HepG2 (cell line): ENCODE data around the gene MAP3K8. TPM values are rescaled to one million over a fixed set of nuclear protein-coding genes. Genes with fewer than 3 reads are reported as not detected.

Experiments
- ATAC-seq: fragments of 200-7000 bp; cut with Tn5 transposase; 3 replicates; pipeline ENCODE4 v1.9.1; 2020; ENCODE audit warnings: mild to moderate bottlenecking, moderate library complexity
- BruUV-seq: library from RNA; stranded (reverse); fragments of 400-500 nt; replicated peaks from 2 replicates; lab custom pipeline; 2021; lab: Mats Ljungman, UMichigan
- CTCF ChIA-PET: fragments of 300-600 bp; formaldehyde crosslinking; extraction: SDS; loops from one replicate; lab custom pipeline; 2021; ENCODE audit warnings: low total read pairs, inconsistent platforms, low intra/inter-chr PET ratio; lab: Yijun Ruan, JAX
- POLR2A ChIA-PET: fragments of 350-600 bp; sonication (Branson Sonifier 250); formaldehyde crosslinking; loops from one replicate; lab custom pipeline; 2020; ENCODE audit warnings: antibody characterized with exemption, inconsistent platforms; lab: Yijun Ruan, JAX
- DNase-seq: peaks from one replicate; pipeline ENCODE4 v3.0.0-alpha.2; 2015; ENCODE audit warnings: low spot score
- FAIRE-seq: peaks from 3 replicates; lab custom pipeline; 2011; peaks lifted over from hg19 to GRCh38; lab: Jason Lieb, UNC
- H2AFZ ChIP-seq: one replicate; pipeline ENCODE4 v1.6.1; 2011; ENCODE audit warnings: low read length, inconsistent platforms
- H3K27ac ChIP-seq: fragments of 300-600 bp; 3 replicates; pipeline ENCODE4 v1.8.0; 2011; ENCODE audit warnings: mixed run types, mild to moderate bottlenecking, mixed read lengths, low read length, inconsistent platforms; ENCODE audit not compliant: insufficient read depth; ENCODE audit errors: extremely low read length
- H3K27me3 ChIP-seq, 2 experiments: fragments of 200-600 bp in 1 of 2; 2 replicates in 1 of 2; 3 replicates in 1 of 2; pipeline versions ENCODE4 v1.6.0 to v1.8.0; 2011; ENCODE audit warnings: low read length in 2 of 2, mild to moderate bottlenecking in 2 of 2, moderate library complexity in 2 of 2, inconsistent platforms in 1 of 2; ENCODE audit not compliant: insufficient read depth in 2 of 2, control insufficient read depth in 1 of 2
- H3K36me3 ChIP-seq, 2 experiments: fragments of 200-600 bp in 1 of 2; replicated peaks in 1 of 2; 2 replicates in 1 of 2; 3 replicates in 1 of 2; pipeline versions ENCODE4 v1.5.1 to v1.8.0; 2011; ENCODE audit warnings: low read length in 2 of 2, inconsistent platforms in 1 of 2; ENCODE audit not compliant: insufficient read depth in 2 of 2, control insufficient read depth in 1 of 2
- H3K4me1 ChIP-seq: 2 replicates; pipeline ENCODE4 v1.5.1; 2012; ENCODE audit warnings: low read length, inconsistent platforms; ENCODE audit not compliant: insufficient read depth
- H3K4me2 ChIP-seq: 2 replicates; pipeline ENCODE4 v1.6.0; 2011; ENCODE audit warnings: low read depth, low read length, inconsistent platforms
- H3K4me3 ChIP-seq, 3 experiments: fragments of 200-600 bp in 1 of 3; sonication (generic), shearing (Covaris generic) in 1 of 3; replicated peaks in 1 of 3; 2 replicates each; pipeline ENCODE4 v1.5.1; 2011 to 2016; ENCODE audit warnings: low read length in 3 of 3, inconsistent platforms in 2 of 3, low read depth in 2 of 3, mild to moderate bottlenecking in 2 of 3, control low read depth in 1 of 3, mixed read lengths in 1 of 3; ENCODE audit not compliant: insufficient read depth in 1 of 3
- H3K79me2 ChIP-seq: one replicate; pipeline ENCODE4 v1.6.1; 2011; ENCODE audit warnings: low read length, inconsistent platforms; ENCODE audit not compliant: insufficient read depth
- H3K9ac ChIP-seq: 2 replicates; pipeline ENCODE4 v1.6.0; 2011; ENCODE audit warnings: mild to moderate bottlenecking, low read depth, low read length, inconsistent platforms; ENCODE audit not compliant: insufficient read depth
- H3K9me3 ChIP-seq: 2 replicates; pipeline ENCODE4 v1.5.1; 2012; ENCODE audit warnings: mild to moderate bottlenecking, low read length
- H4K20me1 ChIP-seq: 2 replicates; pipeline ENCODE4 v1.6.0; 2011; ENCODE audit warnings: inconsistent platforms, mild to moderate bottlenecking, low read length, moderate library complexity; ENCODE audit not compliant: insufficient read depth
- ARHGAP35 ChIP-seq: sonication (generic); formaldehyde crosslinking; IDR thresholded peaks from 2 replicates; pipeline ENCODE4 v1.9.0; 2022; ENCODE audit warnings: mild to moderate bottlenecking, inconsistent platforms, moderate library complexity, missing genetic modification reagents, borderline replicate concordance
- DDIT3 ChIP-seq: sonication (generic); formaldehyde crosslinking; IDR thresholded peaks from 2 replicates; pipeline ENCODE4 v1.4.0; 2020; ENCODE audit warnings: mild to moderate bottlenecking, missing genetic modification reagents
- FIP1L1 ChIP-seq: fragments of 200-400 bp; formaldehyde crosslinking; IDR thresholded peaks from 2 replicates; pipeline ENCODE4 v1.6.1; 2018; ENCODE audit warnings: low read depth, mild to moderate bottlenecking, low read length, moderate library complexity, borderline replicate concordance; ENCODE audit not compliant: insufficient read depth
- FOXO1 ChIP-seq: sonication (generic); formaldehyde crosslinking; IDR thresholded peaks from 2 replicates; pipeline ENCODE4 v1.4.0; 2020; ENCODE audit warnings: missing genetic modification reagents
- ZNF101 ChIP-seq: sonication (generic); formaldehyde crosslinking; IDR thresholded peaks from 2 replicates; pipeline ENCODE4 v1.4.0; 2020; ENCODE audit warnings: mild to moderate bottlenecking, low read depth, missing genetic modification reagents, borderline replicate concordance
- ZNF274 ChIP-seq: sonication (generic); formaldehyde crosslinking; IDR thresholded peaks from 2 replicates; pipeline ENCODE4 v1.5.1; 2020; ENCODE audit warnings: mild to moderate bottlenecking, missing genetic modification reagents
- ZNF367 ChIP-seq: sonication (generic); formaldehyde crosslinking; IDR thresholded peaks from 2 replicates; pipeline ENCODE4 v1.4.0; 2020; ENCODE audit warnings: missing genetic modification reagents, borderline replicate concordance
- WGBS: methylation state at CpG from one replicate; pipeline ENCODE4 v1.1.6; 2017; ENCODE audit warnings: low lambda C conversion rate; 5-methylcytosine and 5-hydroxymethylcytosine counted together
- in situ Hi-C: cut with HindIII; loops from 2 replicates; pipeline ENCODE4 v1.10.0; 2017; ENCODE audit warnings: low pct_unique_long_range_greater_than_20kb; ENCODE audit not compliant: extremely low pct_ligation_motif_present
- intact Hi-C: fragments of 100-400 bp; cut with micrococcal nuclease; formaldehyde crosslinking; loops from one replicate; pipeline ENCODE4 v1.10.0; 2022; ENCODE audit not compliant: unreplicated experiment
- polyA plus RNA-seq, 8 experiments: library from polyadenylated mRNA; depleted of rRNA in 3 of 8; stranded (reverse) in 7 of 8; unstranded in 1 of 8; fragments of >200 nt; fragmentation: Illumina TruSeq in 4 of 8; extraction: Trizol in 4 of 8; gene quantifications; 2 replicates each; pipeline versions ENCODE4 v1.2.1 to v1.2.3, GENCODE V29; 2011 to 2016; ENCODE audit warnings: low read depth in 4 of 8, missing spikeins in 1 of 8, mixed read lengths in 1 of 8; ENCODE audit not compliant: insufficient read depth in 1 of 8
- total RNA-seq, 5 experiments: library from RNA; depleted of rRNA; stranded (reverse); fragments of >200 nt; fragmentation: Illumina TruSeq; extraction: Trizol; gene quantifications; 2 replicates each; pipeline ENCODE4 v1.2.3, GENCODE V29; 2016; ENCODE audit warnings: low read depth in 1 of 5
- TF ChIP-seq, protein P1 (sequence below): sonication (generic); formaldehyde crosslinking; IDR thresholded peaks from 2 replicates; pipeline ENCODE4 v1.4.0; 2020; ENCODE audit warnings: missing genetic modification reagents
- TF ChIP-seq, protein P2 (sequence below): sonication (generic); formaldehyde crosslinking; IDR thresholded peaks from 2 replicates; pipeline ENCODE4 v1.8.0; 2022; ENCODE audit warnings: mild to moderate bottlenecking, missing genetic modification reagents, moderate library complexity

MAP3K8 gene
- total and polyA plus RNA-seq, 2 of the 13 experiments (the other 11 are each of a cell fraction or from before 2014, with no cell fraction given), result 19.3 to 37.9 TPM

GRCh38 chr10:30500534-30500933, 66.5 kb downstream of the MAP3K8 start (continued):
- TF ChIP-seq ZNF367 (CRISPR knock-in tag) (no peak), ZNF274 (CRISPR knock-in tag) (no peak), DDIT3 (CRISPR knock-in tag) (no peak), ZNF101 (CRISPR knock-in tag) (no peak), FIP1L1 (no peak)

DNA sequence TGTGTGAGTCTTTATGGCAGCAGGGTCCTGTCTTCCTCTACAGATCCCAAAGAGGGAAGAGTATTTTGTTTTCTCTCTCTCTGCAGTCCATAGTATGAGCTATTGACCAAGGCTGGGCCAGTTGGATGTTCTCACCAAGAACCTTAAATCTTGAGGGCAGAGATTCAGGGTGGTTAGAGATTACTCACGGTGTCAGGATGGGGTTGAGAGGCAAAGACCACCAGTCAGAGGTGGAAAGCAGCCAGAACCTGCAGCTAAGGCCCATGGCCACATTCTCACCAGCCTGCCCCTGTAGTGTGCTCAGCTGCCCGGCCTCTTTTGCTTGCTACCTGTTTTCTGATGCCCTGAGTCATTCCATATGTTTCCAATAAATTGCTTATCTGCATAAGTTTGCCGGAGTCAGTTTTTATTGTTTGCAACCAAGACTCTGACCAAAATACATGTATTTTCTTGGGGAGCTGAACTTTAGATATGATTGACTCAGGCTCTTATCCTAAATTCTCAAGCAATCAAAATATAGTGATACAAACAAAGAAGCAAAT, 67.0 kb downstream of the MAP3K8 start:
- in situ Hi-C loops (no loop called here), intact Hi-C loops (no loop called here)
- ATAC-seq (no peak), DNase-seq (no peak), FAIRE-seq (no peak)
- H3K4me1 ChIP-seq, result peaks cover 38% of the 10 kb centered on the region
- no peak overlapping the region for H2AFZ ChIP-seq
- 15% methylated on average over 3 of the region's 3 CpGs for WGBS
- H3K27me3 ChIP-seq, result peaks cover 0 to 7% of the 10 kb centered on the region in 2 experiments; a peak in 2 of 5 replicates
- CTCF ChIA-PET, result no interaction called here
- H3K4me2 ChIP-seq, result no peak overlapping the region
- H3K27ac ChIP-seq, result no peak overlapping the region
- H3K4me3 ChIP-seq, result no peak overlapping the region
- TF ChIP-seq ARHGAP35 (CRISPR knock-in tag), result no peak
- TF ChIP-seq, protein P1, sequence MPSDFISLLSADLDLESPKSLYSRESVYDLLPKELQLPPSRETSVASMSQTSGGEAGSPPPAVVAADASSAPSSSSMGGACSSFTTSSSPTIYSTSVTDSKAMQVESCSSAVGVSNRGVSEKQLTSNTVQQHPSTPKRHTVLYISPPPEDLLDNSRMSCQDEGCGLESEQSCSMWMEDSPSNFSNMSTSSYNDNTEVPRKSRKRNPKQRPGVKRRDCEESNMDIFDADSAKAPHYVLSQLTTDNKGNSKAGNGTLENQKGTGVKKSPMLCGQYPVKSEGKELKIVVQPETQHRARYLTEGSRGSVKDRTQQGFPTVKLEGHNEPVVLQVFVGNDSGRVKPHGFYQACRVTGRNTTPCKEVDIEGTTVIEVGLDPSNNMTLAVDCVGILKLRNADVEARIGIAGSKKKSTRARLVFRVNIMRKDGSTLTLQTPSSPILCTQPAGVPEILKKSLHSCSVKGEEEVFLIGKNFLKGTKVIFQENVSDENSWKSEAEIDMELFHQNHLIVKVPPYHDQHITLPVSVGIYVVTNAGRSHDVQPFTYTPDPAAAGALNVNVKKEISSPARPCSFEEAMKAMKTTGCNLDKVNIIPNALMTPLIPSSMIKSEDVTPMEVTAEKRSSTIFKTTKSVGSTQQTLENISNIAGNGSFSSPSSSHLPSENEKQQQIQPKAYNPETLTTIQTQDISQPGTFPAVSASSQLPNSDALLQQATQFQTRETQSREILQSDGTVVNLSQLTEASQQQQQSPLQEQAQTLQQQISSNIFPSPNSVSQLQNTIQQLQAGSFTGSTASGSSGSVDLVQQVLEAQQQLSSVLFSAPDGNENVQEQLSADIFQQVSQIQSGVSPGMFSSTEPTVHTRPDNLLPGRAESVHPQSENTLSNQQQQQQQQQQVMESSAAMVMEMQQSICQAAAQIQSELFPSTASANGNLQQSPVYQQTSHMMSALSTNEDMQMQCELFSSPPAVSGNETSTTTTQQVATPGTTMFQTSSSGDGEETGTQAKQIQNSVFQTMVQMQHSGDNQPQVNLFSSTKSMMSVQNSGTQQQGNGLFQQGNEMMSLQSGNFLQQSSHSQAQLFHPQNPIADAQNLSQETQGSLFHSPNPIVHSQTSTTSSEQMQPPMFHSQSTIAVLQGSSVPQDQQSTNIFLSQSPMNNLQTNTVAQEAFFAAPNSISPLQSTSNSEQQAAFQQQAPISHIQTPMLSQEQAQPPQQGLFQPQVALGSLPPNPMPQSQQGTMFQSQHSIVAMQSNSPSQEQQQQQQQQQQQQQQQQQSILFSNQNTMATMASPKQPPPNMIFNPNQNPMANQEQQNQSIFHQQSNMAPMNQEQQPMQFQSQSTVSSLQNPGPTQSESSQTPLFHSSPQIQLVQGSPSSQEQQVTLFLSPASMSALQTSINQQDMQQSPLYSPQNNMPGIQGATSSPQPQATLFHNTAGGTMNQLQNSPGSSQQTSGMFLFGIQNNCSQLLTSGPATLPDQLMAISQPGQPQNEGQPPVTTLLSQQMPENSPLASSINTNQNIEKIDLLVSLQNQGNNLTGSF (CRISPR knock-in tag), result no peak
- TF ChIP-seq, protein P2, sequence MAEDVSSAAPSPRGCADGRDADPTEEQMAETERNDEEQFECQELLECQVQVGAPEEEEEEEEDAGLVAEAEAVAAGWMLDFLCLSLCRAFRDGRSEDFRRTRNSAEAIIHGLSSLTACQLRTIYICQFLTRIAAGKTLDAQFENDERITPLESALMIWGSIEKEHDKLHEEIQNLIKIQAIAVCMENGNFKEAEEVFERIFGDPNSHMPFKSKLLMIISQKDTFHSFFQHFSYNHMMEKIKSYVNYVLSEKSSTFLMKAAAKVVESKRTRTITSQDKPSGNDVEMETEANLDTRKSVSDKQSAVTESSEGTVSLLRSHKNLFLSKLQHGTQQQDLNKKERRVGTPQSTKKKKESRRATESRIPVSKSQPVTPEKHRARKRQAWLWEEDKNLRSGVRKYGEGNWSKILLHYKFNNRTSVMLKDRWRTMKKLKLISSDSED (CRISPR knock-in tag), result no peak
- TF ChIP-seq FOXO1 (CRISPR knock-in tag), result no peak
- no TSS peak for BruUV-seq
- no peaks in the 10 kb centered on the region for H3K9me3 ChIP-seq
- POLR2A ChIA-PET, result interaction anchor here (0.5 kb wide), 1 partner anchor 68 kb away, joined by 3 read pairs; no protein-coding TSS in a partner anchor
- H3K79me2 ChIP-seq, result no peaks in the 10 kb centered on the region
- no peak overlapping the region for H3K9ac ChIP-seq
- H3K36me3 ChIP-seq, result no peaks in the 10 kb centered on the region
- H4K20me1 ChIP-seq, result no peaks in the 10 kb centered on the region
